HG03097 (cell line): Measurements from ENCODE around the gene GFRAL.

Experiments
- ATAC-seq: cut with Tn5 transposase; IDR thresholded peaks from one replicate; pipeline ENCODE4 v1.9.1; 2021; ENCODE audit not compliant: unreplicated experiment, low FRiP score

GFRAL gene

GRCh38 chr6:55423933-55424332, 96.7 kb downstream of the GFRAL start:
- ATAC-seq = no peak

- no peak for ATAC-seq
Observed at GRCh38 chr6:55433446-55434130, 106.3 kb downstream of the GFRAL start.

- no peak for ATAC-seq
Observed at GRCh38 chr6:55437141-55437540, 109.9 kb downstream of the GFRAL start.

GRCh38 chr6:55438203-55438602, 110.9 kb downstream of the GFRAL start:
- ATAC-seq = no peak

GRCh38 chr6:55443238-55444134, 116.2 kb downstream of the GFRAL start:
- no peak for ATAC-seq

GRCh38 chr6:55445648-55446204, 118.5 kb downstream of the GFRAL start:
- no peak for ATAC-seq

- no peak for ATAC-seq
Observed at GRCh38 chr6:55447891-55448290, 120.6 kb downstream of the GFRAL start.

GRCh38 chr6:55448451-55448850, 121.2 kb downstream of the GFRAL start:
- ATAC-seq = no peak

GRCh38 chr6:55449225-55449624, 122.0 kb downstream of the GFRAL start:
- no peak for ATAC-seq

- no peak for ATAC-seq
Observed at GRCh38 chr6:55450005-55450404, 122.7 kb downstream of the GFRAL start.
